ENCODE measurements around the gene GPR22.

DNA sequence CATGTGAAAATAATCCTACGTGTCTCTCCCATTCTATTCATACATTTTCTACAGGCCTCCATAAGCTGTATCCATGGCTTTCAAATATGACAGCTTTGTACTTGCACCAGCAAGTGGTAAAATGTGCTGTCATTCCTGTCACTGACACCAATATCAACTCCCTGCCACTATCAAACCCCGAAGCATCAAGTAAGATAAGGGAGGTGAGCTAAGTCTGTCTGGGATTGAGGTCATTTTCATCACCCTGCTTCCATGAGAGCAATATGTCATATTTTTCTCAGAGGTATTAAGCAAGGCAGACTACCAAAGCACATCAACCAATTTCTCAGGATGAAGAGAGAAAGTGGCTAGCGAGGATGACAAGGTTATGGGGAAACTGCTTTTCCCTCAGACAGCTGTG is 11.1 kb downstream of the GPR22 start:
- TF ChIP-seq POLR2AphosphoS5 (IDR thresholded peaks at IDR 0.05; ENCODE audit: low read depth, low read length), result no peak
- no peak for TF ChIP-seq POLR2A (IDR thresholded peaks at IDR 0.05; ENCODE audit: low read depth, low read length)
- TF ChIP-seq TAF1 (IDR thresholded peaks at IDR 0.05; ENCODE audit: borderline replicate concordance, low read depth, low read length), result no peak
